ENCODE data around the gene KCNQ5.

KCNQ5 gene

DNA sequence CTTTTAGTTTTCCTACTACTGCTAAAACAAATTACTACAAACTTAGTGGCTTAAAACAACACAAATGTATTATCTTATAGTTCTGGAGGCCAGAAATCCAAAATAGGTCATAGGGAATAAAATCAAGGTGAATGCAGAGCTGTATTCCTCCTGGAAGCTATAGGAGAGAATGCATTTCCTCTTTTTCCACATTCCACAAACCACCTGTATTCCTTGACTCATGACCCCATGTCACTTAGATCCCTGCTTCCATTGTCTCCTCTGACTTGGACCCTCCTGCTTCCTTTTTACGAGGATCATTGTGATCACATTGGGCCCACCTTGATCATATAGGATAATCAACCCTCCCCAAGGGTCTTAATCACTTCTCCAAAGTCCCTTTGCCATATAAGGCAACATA, 200.8 kb downstream of the KCNQ5 start:
- Histone ChIP-seq H3K4me2 (no peak overlapping the region), H3K27me3 (ENCODE audit: insufficient read depth, low read depth) (no peaks in the 10 kb centered on the region), H3K36me3 (ENCODE audit: insufficient read depth) (no peaks in the 10 kb centered on the region), H3K4me3 (IDR thresholded peaks at IDR 0.05; ENCODE audit: insufficient read depth, low read depth, low read length) (no peak overlapping the region), H4K20me1 (ENCODE audit: insufficient read depth) (no peaks in the 10 kb centered on the region), H3K79me2 (ENCODE audit: insufficient read depth, low read depth) (no peaks in the 10 kb centered on the region), H2AFZ (ENCODE audit: low read depth) (no peak overlapping the region), H3K4me1 (ENCODE audit: low read depth, poor library complexity, severe bottlenecking) (peaks cover 26% of the 10 kb centered on the region), H3K27ac (no peak overlapping the region), H3K9ac (no peak overlapping the region)
- TF ChIP-seq, protein P1, sequence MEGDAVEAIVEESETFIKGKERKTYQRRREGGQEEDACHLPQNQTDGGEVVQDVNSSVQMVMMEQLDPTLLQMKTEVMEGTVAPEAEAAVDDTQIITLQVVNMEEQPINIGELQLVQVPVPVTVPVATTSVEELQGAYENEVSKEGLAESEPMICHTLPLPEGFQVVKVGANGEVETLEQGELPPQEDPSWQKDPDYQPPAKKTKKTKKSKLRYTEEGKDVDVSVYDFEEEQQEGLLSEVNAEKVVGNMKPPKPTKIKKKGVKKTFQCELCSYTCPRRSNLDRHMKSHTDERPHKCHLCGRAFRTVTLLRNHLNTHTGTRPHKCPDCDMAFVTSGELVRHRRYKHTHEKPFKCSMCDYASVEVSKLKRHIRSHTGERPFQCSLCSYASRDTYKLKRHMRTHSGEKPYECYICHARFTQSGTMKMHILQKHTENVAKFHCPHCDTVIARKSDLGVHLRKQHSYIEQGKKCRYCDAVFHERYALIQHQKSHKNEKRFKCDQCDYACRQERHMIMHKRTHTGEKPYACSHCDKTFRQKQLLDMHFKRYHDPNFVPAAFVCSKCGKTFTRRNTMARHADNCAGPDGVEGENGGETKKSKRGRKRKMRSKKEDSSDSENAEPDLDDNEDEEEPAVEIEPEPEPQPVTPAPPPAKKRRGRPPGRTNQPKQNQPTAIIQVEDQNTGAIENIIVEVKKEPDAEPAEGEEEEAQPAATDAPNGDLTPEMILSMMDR (conservative IDR thresholded peaks at IDR 0.05; ENCODE audit: low read depth, low read length) = no peak

DNA sequence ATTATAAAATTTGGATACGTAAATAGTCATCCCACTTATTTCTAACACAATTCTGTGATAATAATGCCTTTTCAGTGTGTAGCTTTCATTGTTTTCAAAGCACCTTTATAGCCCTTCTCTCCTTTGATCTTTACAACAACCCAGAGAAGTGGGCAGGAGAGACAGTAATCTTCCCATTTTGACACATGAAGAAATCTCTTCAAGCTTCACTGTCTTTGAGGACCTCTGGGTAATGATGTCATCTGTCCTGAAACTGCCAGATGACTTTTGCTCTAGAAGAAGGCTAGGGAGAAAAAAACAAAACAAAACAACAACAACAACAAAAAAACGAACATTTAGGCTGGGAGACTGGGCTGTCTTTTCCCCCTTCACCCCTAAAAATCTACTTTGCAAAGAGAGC, 203.0 kb downstream of the KCNQ5 start:
- H3K27me3 ChIP-seq (ENCODE audit: insufficient read depth, low read depth) = no peaks in the 10 kb centered on the region
- H3K4me3 ChIP-seq (IDR thresholded peaks at IDR 0.05; ENCODE audit: insufficient read depth, low read depth, low read length) = no peak overlapping the region
- H3K4me2 ChIP-seq = no peak overlapping the region
- TF ChIP-seq, protein P1 (conservative IDR thresholded peaks at IDR 0.05; ENCODE audit: low read depth, low read length) = no peak
- H3K79me2 ChIP-seq (ENCODE audit: insufficient read depth, low read depth) = no peaks in the 10 kb centered on the region
- no peaks in the 10 kb centered on the region for H3K36me3 ChIP-seq (ENCODE audit: insufficient read depth)
- H3K9ac ChIP-seq = no peak overlapping the region
- no peak overlapping the region for H2AFZ ChIP-seq (ENCODE audit: low read depth)
- H4K20me1 ChIP-seq (ENCODE audit: insufficient read depth) = no peaks in the 10 kb centered on the region
- no peak overlapping the region for H3K27ac ChIP-seq
- peaks cover 26% of the 10 kb centered on the region for H3K4me1 ChIP-seq (ENCODE audit: low read depth, poor library complexity, severe bottlenecking)

- Histone ChIP-seq H3K4me1 (ENCODE audit: low read depth, poor library complexity, severe bottlenecking) (peaks cover 20% of the 10 kb centered on the region), H3K9ac (no peak overlapping the region), H3K4me3 (IDR thresholded peaks at IDR 0.05; ENCODE audit: insufficient read depth, low read depth, low read length) (no peak overlapping the region), H3K36me3 (ENCODE audit: insufficient read depth) (no peaks in the 10 kb centered on the region), H3K27ac (no peak overlapping the region), H3K27me3 (ENCODE audit: insufficient read depth, low read depth) (no peaks in the 10 kb centered on the region), H3K79me2 (ENCODE audit: insufficient read depth, low read depth) (no peaks in the 10 kb centered on the region), H4K20me1 (ENCODE audit: insufficient read depth) (no peaks in the 10 kb centered on the region), H2AFZ (ENCODE audit: low read depth) (no peak overlapping the region), H3K4me2 (no peak overlapping the region)
- TF ChIP-seq, protein P1 (conservative IDR thresholded peaks at IDR 0.05; ENCODE audit: low read depth, low read length) = no peak
Measured at GRCh38 chr6:72825315-72825911, 203.5 kb downstream of the KCNQ5 start.

- H2AFZ ChIP-seq (ENCODE audit: low read depth) = no peak overlapping the region
- H3K79me2 ChIP-seq (ENCODE audit: insufficient read depth, low read depth) = no peaks in the 10 kb centered on the region
- H3K27ac ChIP-seq = no peak overlapping the region
- no peaks in the 10 kb centered on the region for H4K20me1 ChIP-seq (ENCODE audit: insufficient read depth)
- H3K4me3 ChIP-seq (IDR thresholded peaks at IDR 0.05; ENCODE audit: insufficient read depth, low read depth, low read length) = no peak overlapping the region
- TF ChIP-seq, protein P1 (conservative IDR thresholded peaks at IDR 0.05; ENCODE audit: low read depth, low read length) = no peak
- H3K9ac ChIP-seq = no peak overlapping the region
- H3K4me2 ChIP-seq = no peak overlapping the region
- H3K4me1 ChIP-seq (ENCODE audit: low read depth, poor library complexity, severe bottlenecking) = peaks cover 14% of the 10 kb centered on the region
- H3K27me3 ChIP-seq (ENCODE audit: insufficient read depth, low read depth) = no peaks in the 10 kb centered on the region
- H3K36me3 ChIP-seq (ENCODE audit: insufficient read depth) = no peaks in the 10 kb centered on the region
Measured at GRCh38 chr6:72826037-72826436, 204.2 kb downstream of the KCNQ5 start.
